HepG2 (cell line): Measurements from ENCODE around the gene RDM1. TPM values are rescaled to one million over a fixed set of nuclear protein-coding genes. Genes with fewer than 3 reads are reported as not detected.

Source experiments
- ATAC-seq: fragments of 200-7000 bp; cut with Tn5 transposase; 3 replicates; pipeline ENCODE4 v1.9.1; 2020; ENCODE audit warnings: mild to moderate bottlenecking, moderate library complexity
- BruUV-seq: library from RNA; stranded (reverse); fragments of 400-500 nt; replicated peaks from 2 replicates; lab custom pipeline; 2021; lab: Mats Ljungman, UMichigan
- CTCF ChIA-PET: fragments of 300-600 bp; formaldehyde crosslinking; extraction: SDS; loops from one replicate; lab custom pipeline; 2021; ENCODE audit warnings: low total read pairs, inconsistent platforms, low intra/inter-chr PET ratio; lab: Yijun Ruan, JAX
- POLR2A ChIA-PET: fragments of 350-600 bp; sonication (Branson Sonifier 250); formaldehyde crosslinking; loops from one replicate; lab custom pipeline; 2020; ENCODE audit warnings: antibody characterized with exemption, inconsistent platforms; lab: Yijun Ruan, JAX
- DNase-seq: peaks from one replicate; pipeline ENCODE4 v3.0.0-alpha.2; 2015; ENCODE audit warnings: low spot score
- FAIRE-seq: peaks from 3 replicates; lab custom pipeline; 2011; peaks lifted over from hg19 to GRCh38; lab: Jason Lieb, UNC
- H2AFZ ChIP-seq: one replicate; pipeline ENCODE4 v1.6.1; 2011; ENCODE audit warnings: low read length, inconsistent platforms
- H3K27ac ChIP-seq: fragments of 300-600 bp; 3 replicates; pipeline ENCODE4 v1.8.0; 2011; ENCODE audit warnings: mixed run types, mild to moderate bottlenecking, mixed read lengths, low read length, inconsistent platforms; ENCODE audit not compliant: insufficient read depth; ENCODE audit errors: extremely low read length
- H3K27me3 ChIP-seq, 2 experiments: fragments of 200-600 bp in 1 of 2; 2 replicates in 1 of 2; 3 replicates in 1 of 2; pipeline versions ENCODE4 v1.6.0 to v1.8.0; 2011; ENCODE audit warnings: low read length in 2 of 2, mild to moderate bottlenecking in 2 of 2, moderate library complexity in 2 of 2, inconsistent platforms in 1 of 2; ENCODE audit not compliant: insufficient read depth in 2 of 2, control insufficient read depth in 1 of 2
- H3K36me3 ChIP-seq, 2 experiments: fragments of 200-600 bp in 1 of 2; replicated peaks in 1 of 2; 2 replicates in 1 of 2; 3 replicates in 1 of 2; pipeline versions ENCODE4 v1.5.1 to v1.8.0; 2011; ENCODE audit warnings: low read length in 2 of 2, inconsistent platforms in 1 of 2; ENCODE audit not compliant: insufficient read depth in 2 of 2, control insufficient read depth in 1 of 2
- H3K4me1 ChIP-seq: 2 replicates; pipeline ENCODE4 v1.5.1; 2012; ENCODE audit warnings: low read length, inconsistent platforms; ENCODE audit not compliant: insufficient read depth
- H3K4me2 ChIP-seq: 2 replicates; pipeline ENCODE4 v1.6.0; 2011; ENCODE audit warnings: low read depth, low read length, inconsistent platforms
- H3K4me3 ChIP-seq, 3 experiments: fragments of 200-600 bp in 1 of 3; sonication (generic), shearing (Covaris generic) in 1 of 3; replicated peaks in 1 of 3; 2 replicates each; pipeline ENCODE4 v1.5.1; 2011 to 2016; ENCODE audit warnings: low read length in 3 of 3, inconsistent platforms in 2 of 3, low read depth in 2 of 3, mild to moderate bottlenecking in 2 of 3, control low read depth in 1 of 3, mixed read lengths in 1 of 3; ENCODE audit not compliant: insufficient read depth in 1 of 3
- H3K79me2 ChIP-seq: one replicate; pipeline ENCODE4 v1.6.1; 2011; ENCODE audit warnings: low read length, inconsistent platforms; ENCODE audit not compliant: insufficient read depth
- H3K9ac ChIP-seq: 2 replicates; pipeline ENCODE4 v1.6.0; 2011; ENCODE audit warnings: mild to moderate bottlenecking, low read depth, low read length, inconsistent platforms; ENCODE audit not compliant: insufficient read depth
- H3K9me3 ChIP-seq: 2 replicates; pipeline ENCODE4 v1.5.1; 2012; ENCODE audit warnings: mild to moderate bottlenecking, low read length
- H4K20me1 ChIP-seq: 2 replicates; pipeline ENCODE4 v1.6.0; 2011; ENCODE audit warnings: inconsistent platforms, mild to moderate bottlenecking, low read length, moderate library complexity; ENCODE audit not compliant: insufficient read depth
- ELF3 ChIP-seq: IDR thresholded peaks from 2 replicates; pipeline ENCODE4 v1.6.1; 2016; ENCODE audit warnings: missing genetic modification reagents, missing compliant biosample characterization
- GPBP1L1 ChIP-seq: sonication (generic); formaldehyde crosslinking; IDR thresholded peaks from 2 replicates; pipeline ENCODE4 v1.5.0; 2020; ENCODE audit warnings: mild to moderate bottlenecking, missing genetic modification reagents
- WGBS: methylation state at CpG from one replicate; pipeline ENCODE4 v1.1.6; 2017; ENCODE audit warnings: low lambda C conversion rate; 5-methylcytosine and 5-hydroxymethylcytosine counted together
- in situ Hi-C: cut with HindIII; loops from 2 replicates; pipeline ENCODE4 v1.10.0; 2017; ENCODE audit warnings: low pct_unique_long_range_greater_than_20kb; ENCODE audit not compliant: extremely low pct_ligation_motif_present
- intact Hi-C: fragments of 100-400 bp; cut with micrococcal nuclease; formaldehyde crosslinking; loops from one replicate; pipeline ENCODE4 v1.10.0; 2022; ENCODE audit not compliant: unreplicated experiment
- polyA plus RNA-seq, 8 experiments: library from polyadenylated mRNA; depleted of rRNA in 3 of 8; stranded (reverse) in 7 of 8; unstranded in 1 of 8; fragments of >200 nt; fragmentation: Illumina TruSeq in 4 of 8; extraction: Trizol in 4 of 8; gene quantifications; 2 replicates each; pipeline versions ENCODE4 v1.2.1 to v1.2.3, GENCODE V29; 2011 to 2016; ENCODE audit warnings: low read depth in 4 of 8, missing spikeins in 1 of 8, mixed read lengths in 1 of 8; ENCODE audit not compliant: insufficient read depth in 1 of 8
- total RNA-seq, 5 experiments: library from RNA; depleted of rRNA; stranded (reverse); fragments of >200 nt; fragmentation: Illumina TruSeq; extraction: Trizol; gene quantifications; 2 replicates each; pipeline ENCODE4 v1.2.3, GENCODE V29; 2016; ENCODE audit warnings: low read depth in 1 of 5

Gene RDM1
- total and polyA plus RNA-seq, 2 of the 13 experiments (the other 11 are each of a cell fraction or from before 2014, with no cell fraction given), result 0.28 to 0.40 TPM

GRCh38 chr17:35879773-35880654, 50.6 kb downstream of the RDM1 start, which contains the start of gene CCL5:
Gene CCL5 (minus strand): TSS chr17:35880360.
- Histone ChIP-seq H2AFZ (no peak within 1 kb of the TSS), H3K9ac (no peak within 1 kb of the TSS), H3K27ac (no peak within 1 kb of the TSS), H3K4me2 (no peak within 1 kb of the TSS), H3K4me1 (peaks cover 33% of the 10 kb centered on the region), H3K36me3 (no peaks in the 10 kb centered on the region), H3K79me2 (no peaks in the 10 kb centered on the region), H4K20me1 (no peaks in the 10 kb centered on the region), H3K27me3 (no peaks in the 10 kb centered on the region), H3K4me3 (no peak within 1 kb of the TSS; a peak in 1 of 6 replicates), H3K9me3 (no peaks in the 10 kb centered on the region)
- BruUV-seq, result no TSS peak
- in situ Hi-C loops (no loop called here), intact Hi-C loops (no loop called here)
- no peak for TF ChIP-seq ELF3 (CRISPR knock-in tag)
- DNase-seq, result no peak
- FAIRE-seq, result no peak
- POLR2A ChIA-PET, result no interaction called here
- CTCF ChIA-PET, result no interaction called here
- WGBS, result 17% methylated on average over 6 of the region's 11 CpGs
- no peak for ATAC-seq

DNA sequence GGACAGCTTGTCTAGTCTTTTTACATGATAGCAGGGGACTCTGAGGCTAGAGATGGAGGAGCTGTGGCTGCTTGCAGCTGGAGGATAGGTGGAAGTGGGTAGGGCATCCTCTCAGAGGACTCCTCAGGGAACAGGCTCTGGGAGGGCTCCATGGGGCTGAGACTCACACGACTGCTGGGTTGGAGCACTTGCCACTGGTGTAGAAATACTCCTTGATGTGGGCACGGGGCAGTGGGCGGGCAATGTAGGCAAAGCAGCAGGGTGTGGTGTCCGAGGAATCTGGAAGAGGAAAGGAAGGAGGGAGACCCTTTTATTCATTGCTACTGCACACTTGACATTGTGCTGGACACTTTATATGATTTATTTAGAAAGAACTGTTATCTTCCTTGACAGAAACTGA, 52.2 kb downstream of the RDM1 start:
- POLR2A ChIA-PET, result no interaction called here
- no TSS peak for BruUV-seq
- no peak overlapping the region for H3K4me3 ChIP-seq
- intact Hi-C loops (no loop called here), in situ Hi-C loops (no loop called here)
- H3K27ac ChIP-seq, result no peak overlapping the region
- no peaks in the 10 kb centered on the region for H3K27me3 ChIP-seq
- 14% methylated on average over 4 of the region's 4 CpGs for WGBS
- FAIRE-seq (no peak), DNase-seq (no peak), ATAC-seq (no peak)
- H3K9ac ChIP-seq, result no peak overlapping the region
- H3K4me2 ChIP-seq, result no peak overlapping the region; the same call in 1 of the 2 replicates
- TF ChIP-seq GPBP1L1, result no peak
- no peaks in the 10 kb centered on the region for H4K20me1 ChIP-seq
- no peaks in the 10 kb centered on the region for H3K36me3 ChIP-seq
- no peak overlapping the region for H2AFZ ChIP-seq
- CTCF ChIA-PET, result no interaction called here
- H3K9me3 ChIP-seq, result no peaks in the 10 kb centered on the region
- H3K4me1 ChIP-seq, result peaks cover 46% of the 10 kb centered on the region
- H3K79me2 ChIP-seq, result no peaks in the 10 kb centered on the region
